Activated CD8-positive, alpha-beta memory T cell treated with anti-CD3 and anti-CD28 coated beads, Interleukin-2, amount 50 U/mL, for 4 hours (primary cell): ENCODE data around the gene WDR20.
"Not testable (repeated sequence)": the region's sequence is repeated elsewhere in the genome, so short reads cannot be mapped to it uniquely, and the experiment has no call there.

Source experiments
- DNase-seq: peaks from one replicate; pipeline ENCODE4 v3.0.0-alpha.2; 2020

WDR20 gene

GRCh38 chr14:102134021-102134420 lies 5.7 kb upstream of the WDR20 start:
- DNase-seq, result not testable (repeated sequence)

DNA sequence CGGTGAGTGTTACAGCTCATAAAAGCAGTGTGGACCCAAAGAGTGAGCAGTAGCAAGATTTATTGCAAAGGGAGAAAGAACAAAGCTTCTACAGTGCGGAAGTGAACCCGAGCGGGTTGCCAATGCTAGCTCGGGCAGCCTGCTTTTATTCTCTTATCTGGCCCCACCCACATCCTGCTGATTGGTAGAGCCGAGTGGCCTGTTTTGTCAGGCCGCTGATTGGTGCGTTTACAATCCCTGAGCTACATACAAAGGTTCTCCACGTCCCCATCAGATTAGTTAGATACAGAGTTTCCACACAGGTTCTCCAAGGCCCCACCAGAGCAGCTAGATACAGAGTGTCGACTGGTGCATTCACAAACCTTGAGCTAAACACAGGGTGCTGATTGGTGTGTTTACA lies 5.0 kb upstream of the WDR20 start:
- not testable (repeated sequence) for DNase-seq

DNA sequence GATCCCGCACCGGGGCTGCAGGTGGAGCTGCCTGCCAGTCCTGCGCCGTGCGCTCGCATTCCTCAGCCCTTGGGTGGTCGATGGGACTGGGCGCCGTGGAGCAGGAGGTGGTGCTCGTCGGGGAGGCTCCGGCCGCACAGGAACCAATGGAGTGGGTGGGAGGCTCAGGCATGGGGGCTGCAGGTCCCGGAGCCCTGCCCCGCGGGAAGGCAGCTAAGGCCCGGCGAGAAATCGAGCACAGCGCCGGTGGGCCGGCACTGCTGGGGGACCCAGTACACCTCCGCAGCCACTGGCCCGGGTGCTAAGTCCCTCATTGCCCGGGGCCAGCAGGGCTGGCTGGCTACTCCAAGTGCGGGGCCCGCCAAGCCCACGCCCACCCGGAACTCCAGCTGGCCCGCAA lies 4.2 kb upstream of the WDR20 start:
- DNase-seq, result not testable (repeated sequence)

- no peak for DNase-seq
Observed at GRCh38 chr14:102138535-102138934, 1.2 kb upstream of the WDR20 start.

DNA sequence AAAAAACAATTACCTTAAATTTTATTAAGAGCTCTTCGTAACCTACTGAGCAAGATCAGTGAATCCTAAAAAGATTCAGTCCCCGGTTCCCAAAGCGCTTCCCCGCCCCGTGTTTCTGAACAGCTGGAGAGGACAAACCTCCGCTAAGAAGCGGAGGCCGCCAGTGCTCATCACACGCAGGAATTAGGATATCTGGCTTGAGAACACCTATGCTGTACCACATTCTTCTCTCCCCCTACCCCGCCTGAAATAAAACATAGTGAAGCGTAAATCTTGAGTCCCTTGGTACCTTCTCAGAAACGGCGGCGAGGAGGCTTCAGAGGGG lies 774 bp upstream of the WDR20 start:
- DNase-seq, result no peak

DNA sequence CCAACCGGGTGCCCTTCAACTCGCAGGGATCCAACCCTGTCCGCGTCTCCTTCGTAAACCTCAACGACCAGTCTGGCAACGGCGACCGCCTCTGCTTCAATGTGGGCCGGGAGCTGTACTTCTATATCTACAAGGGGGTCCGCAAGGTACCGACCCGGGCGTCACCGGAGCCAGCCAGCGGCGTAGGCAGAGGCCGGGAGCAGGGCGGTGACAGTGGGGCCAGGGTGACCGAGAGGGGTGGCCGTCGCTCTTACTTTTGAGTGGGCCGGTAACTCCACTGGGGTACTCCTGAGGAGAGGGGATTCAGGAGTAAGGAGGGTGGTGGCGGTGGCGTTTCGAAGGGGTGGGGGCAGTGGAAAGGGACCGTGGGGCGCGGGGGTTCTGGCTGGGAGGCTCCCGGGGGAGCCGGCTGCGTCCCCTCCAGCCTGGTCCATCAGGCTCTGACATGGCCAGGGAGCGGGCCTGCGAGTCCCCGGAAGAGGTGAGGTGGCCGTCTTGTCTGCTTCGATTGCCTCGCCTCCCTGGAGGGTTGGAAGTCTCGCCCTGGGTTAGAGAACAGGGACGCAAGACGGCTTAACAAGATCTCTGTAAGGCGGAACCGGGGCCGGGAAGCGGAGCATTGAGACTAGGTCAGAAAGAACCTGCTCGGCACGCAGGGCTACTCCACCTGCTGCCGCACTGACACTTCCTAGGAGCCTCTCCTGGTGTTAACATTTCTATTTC lies 491 bp downstream of the WDR20 start:
- peak; percentile 28 for DNase-seq

DNA sequence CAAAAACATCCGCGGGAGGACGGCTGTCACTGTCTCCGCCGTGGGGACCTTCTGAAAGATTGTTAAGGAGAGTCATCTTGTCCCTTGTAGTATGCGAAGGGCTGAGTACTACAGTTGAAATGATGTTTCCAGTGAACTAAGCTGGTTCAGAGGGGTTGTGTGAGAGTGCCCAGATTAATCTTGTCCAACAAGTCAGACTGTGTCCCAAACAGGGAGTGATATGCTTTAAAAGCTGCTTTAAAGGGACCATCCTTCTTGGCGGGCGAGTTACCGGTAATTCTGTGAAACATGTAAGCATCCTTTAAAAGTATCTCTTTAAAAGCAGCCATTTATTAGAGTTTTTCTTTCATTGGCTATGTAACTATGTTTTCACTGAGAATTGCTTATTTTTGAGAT lies 1.1 kb downstream of the WDR20 start:
- no peak for DNase-seq

DNA sequence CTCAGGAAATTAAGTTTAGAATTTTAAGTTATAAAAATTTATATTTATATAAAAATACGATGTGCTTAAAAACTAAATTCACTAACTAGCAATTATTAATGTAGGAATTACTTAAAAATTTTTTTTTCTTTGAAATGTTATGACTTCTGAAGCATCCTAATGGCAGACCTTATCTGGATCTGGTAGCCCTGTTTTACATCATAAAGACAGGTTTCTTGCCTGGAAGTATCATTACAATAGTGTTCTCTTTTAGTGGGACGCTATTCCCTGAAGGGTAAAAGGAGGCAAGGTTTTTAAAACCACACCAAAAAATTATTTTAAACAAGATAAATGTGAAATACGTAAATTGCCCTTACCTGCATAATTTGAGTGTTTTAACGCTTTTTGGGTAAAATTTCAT lies 2.1 kb downstream of the WDR20 start:
- DNase-seq, result no peak

DNA sequence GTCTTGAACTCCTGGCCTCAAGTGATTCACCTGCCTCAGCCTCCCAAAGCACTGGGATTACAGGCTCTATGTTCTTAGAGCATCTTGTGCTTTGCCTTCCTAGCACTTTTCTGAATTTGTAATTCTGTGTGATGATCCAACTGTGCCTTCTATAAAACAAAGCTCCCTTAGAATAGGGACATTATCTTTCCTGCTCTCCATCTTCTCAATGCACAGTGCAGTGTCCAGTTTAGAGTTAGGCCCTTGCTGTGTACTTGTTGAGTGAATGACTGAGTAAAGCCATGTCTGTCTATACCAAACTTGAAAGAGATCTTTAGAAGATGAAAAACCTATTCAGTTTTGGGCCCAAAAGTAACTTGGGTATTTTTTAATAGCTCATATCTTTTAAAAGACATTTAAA lies 5.2 kb downstream of the WDR20 start:
- DNase-seq, result no peak

DNA sequence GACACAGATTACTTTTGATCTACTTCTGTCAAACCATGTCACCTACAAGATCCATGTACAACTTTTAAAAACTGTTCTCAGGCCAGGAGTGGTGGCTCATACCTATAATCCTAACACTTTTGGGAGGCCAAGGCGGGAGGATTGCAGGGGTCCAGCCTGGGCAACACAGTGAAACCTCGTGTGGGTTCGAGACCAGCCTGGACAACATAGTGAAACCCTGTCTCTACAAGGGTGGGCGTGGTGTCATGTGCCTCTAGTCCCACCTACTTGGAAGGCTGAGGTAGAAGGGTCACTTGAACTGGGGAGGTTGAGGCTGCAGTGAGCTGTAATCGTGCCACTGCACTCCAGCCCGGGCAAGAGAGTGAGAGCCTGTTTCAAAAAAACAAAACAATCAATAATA lies 5.7 kb downstream of the WDR20 start:
- DNase-seq, result no peak

- no peak for DNase-seq
Observed at GRCh38 chr14:102146423-102146822, 6.7 kb downstream of the WDR20 start.

- no peak for DNase-seq
Observed at GRCh38 chr14:102150083-102150482, 10.4 kb downstream of the WDR20 start.

GRCh38 chr14:102150744-102151143 lies 11.0 kb downstream of the WDR20 start:
- no peak for DNase-seq

GRCh38 chr14:102151411-102151810 lies 11.7 kb downstream of the WDR20 start:
- not testable (repeated sequence) for DNase-seq

GRCh38 chr14:102154121-102154520 lies 14.4 kb downstream of the WDR20 start:
- no peak for DNase-seq

GRCh38 chr14:102154821-102155549 lies 15.3 kb downstream of the WDR20 start:
- DNase-seq, result no peak

GRCh38 chr14:102157346-102157745 lies 17.6 kb downstream of the WDR20 start:
- no peak for DNase-seq

- no peak for DNase-seq
Observed at GRCh38 chr14:102158797-102159196, 19.1 kb downstream of the WDR20 start.

DNA sequence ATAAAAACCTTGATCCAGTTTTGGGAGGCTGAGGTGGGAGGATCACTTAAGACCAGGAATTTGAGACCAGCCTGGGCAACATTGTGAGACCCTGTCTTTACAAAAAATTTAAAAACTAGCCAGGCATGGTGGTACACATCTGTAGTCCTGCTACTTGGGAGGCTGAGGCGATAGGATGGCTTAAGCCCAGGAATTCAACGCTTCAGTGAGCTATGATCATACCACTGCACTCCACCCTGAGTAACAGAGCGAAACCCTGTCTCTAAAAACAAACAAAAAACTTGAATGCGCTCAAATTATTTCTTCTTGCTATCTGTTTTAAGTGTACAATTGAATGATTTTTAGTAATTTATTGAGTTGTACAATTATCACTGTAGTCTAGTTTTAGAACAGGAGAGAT lies 20.1 kb downstream of the WDR20 start:
- DNase-seq, result no peak

DNA sequence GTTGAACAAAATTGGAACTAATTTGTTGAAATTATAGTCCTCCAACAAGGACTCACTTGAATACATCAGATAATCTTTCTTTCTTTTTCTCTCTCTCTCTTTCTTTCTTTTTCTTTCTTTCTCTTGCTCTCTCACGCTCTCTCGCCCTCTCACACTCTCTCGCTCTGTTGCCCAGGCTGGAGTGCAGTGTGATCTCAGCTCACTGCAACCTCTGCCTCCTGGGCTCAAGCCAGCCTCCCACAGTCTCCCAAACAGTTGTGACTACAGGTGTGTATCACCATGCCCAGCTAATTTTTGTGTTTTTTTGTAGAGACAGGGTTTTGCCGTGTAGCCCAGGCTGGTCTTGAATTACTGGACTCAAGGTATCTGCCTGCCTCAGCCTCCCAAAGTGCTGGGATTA lies 22.8 kb downstream of the WDR20 start:
- no peak for DNase-seq

- DNase-seq, result no peak
Observed at GRCh38 chr14:102164241-102164641, 24.5 kb downstream of the WDR20 start.

DNA sequence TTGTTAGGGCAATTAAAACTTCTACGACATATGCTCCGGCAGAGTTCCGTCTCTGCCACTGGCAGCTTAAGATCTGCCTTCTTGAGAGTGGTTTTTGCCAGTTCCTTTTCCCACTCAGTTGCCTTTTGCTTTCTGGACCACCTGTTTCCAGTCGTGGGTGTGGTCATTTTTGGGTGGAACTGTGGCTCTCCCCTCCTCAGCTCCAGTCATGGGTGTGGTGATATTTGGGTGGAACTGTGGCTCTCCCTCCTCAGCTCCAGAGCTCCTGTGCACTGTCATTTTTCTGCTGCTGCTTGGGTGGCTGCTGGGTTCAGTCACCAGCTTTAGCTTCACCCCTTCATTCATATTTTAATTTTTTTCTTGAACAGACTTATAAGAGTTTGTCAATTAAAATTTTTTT lies 25.3 kb downstream of the WDR20 start:
- no peak for DNase-seq

- DNase-seq, result no peak
Observed at GRCh38 chr14:102170061-102170460, 30.4 kb downstream of the WDR20 start.

- no peak for DNase-seq
Observed at GRCh38 chr14:102171173-102172020, 31.7 kb downstream of the WDR20 start.
